GM18498 (cell line): ENCODE measurements around the gene UBE2S.
"Not testable (repeated sequence)": the region's sequence is repeated elsewhere in the genome, so short reads cannot be mapped to it uniquely, and the experiment has no call there.

Experiments
- ATAC-seq: cut with Tn5 transposase; IDR thresholded peaks from one replicate; pipeline ENCODE4 v1.9.1; 2021; ENCODE audit warnings: mild to moderate bottlenecking, moderate library complexity; ENCODE audit not compliant: unreplicated experiment

UBE2S gene

GRCh38 chr19:55407550-55407799 is at the start of gene UBE2S:
TSS of gene UBE2S (minus strand) at chr19:55407788. CDS start at chr19:55407589, 199 bp downstream.
- ATAC-seq = not testable (repeated sequence)

GRCh38 chr19:55456347-55456746 is 48.8 kb upstream of the UBE2S start:
- no peak for ATAC-seq

- ATAC-seq = no peak
These were observed 48.1 kb upstream of the UBE2S start for GRCh38 chr19:55455576-55456235.

- no peak for ATAC-seq
These were observed 47.2 kb upstream of the UBE2S start for GRCh38 chr19:55454787-55455243.

GRCh38 chr19:55453511-55454260 is 46.1 kb upstream of the UBE2S start:
- ATAC-seq = no peak

- no peak for ATAC-seq
These were observed 45.3 kb upstream of the UBE2S start for GRCh38 chr19:55452749-55453346.

- no peak for ATAC-seq
These were observed 44.6 kb upstream of the UBE2S start for GRCh38 chr19:55451965-55452748.

- no peak for ATAC-seq
These were observed 43.8 kb upstream of the UBE2S start for GRCh38 chr19:55451163-55451964.

GRCh38 chr19:55449469-55449868 is 41.9 kb upstream of the UBE2S start:
- no peak for ATAC-seq

GRCh38 chr19:55448175-55448490 is 40.5 kb upstream of the UBE2S start:
- ATAC-seq = not testable (repeated sequence)

GRCh38 chr19:55447421-55448174 is 40.0 kb upstream of the UBE2S start:
- ATAC-seq = no peak

- no peak for ATAC-seq
These were observed 38.5 kb upstream of the UBE2S start for GRCh38 chr19:55446060-55446459.

GRCh38 chr19:55444646-55445045 is 37.1 kb upstream of the UBE2S start:
- ATAC-seq = no peak

GRCh38 chr19:55443824-55444480 is 36.4 kb upstream of the UBE2S start:
- no peak for ATAC-seq

GRCh38 chr19:55443045-55443823 is 35.6 kb upstream of the UBE2S start, which contains the start of gene SHISA7:
TSS of gene SHISA7 (minus strand) at chr19:55443300. CDS start at chr19:55442863, 437 bp downstream.
- ATAC-seq = no peak

GRCh38 chr19:55442372-55442961 is 34.9 kb upstream of the UBE2S start:
- no peak for ATAC-seq

- ATAC-seq = no peak
These were observed 34.2 kb upstream of the UBE2S start for GRCh38 chr19:55441692-55442321.

- no peak for ATAC-seq
These were observed 33.7 kb upstream of the UBE2S start for GRCh38 chr19:55441319-55441691.
